HL-60 (cell line): ENCODE results near the gene TMEM26.

ENCODE experiments used
- CTCF ChIP-seq: IDR thresholded peaks from one replicate; pipeline ENCODE4 v1.5.1; 2011; ENCODE audit warnings: low read length, control low read depth, inconsistent platforms; ENCODE audit not compliant: insufficient read depth
- GABPA ChIP-seq: IDR thresholded peaks from 2 replicates; pipeline ENCODE4 v1.6.1; 2012; ENCODE audit warnings: low read depth
- POLR2AphosphoS5 ChIP-seq: IDR thresholded peaks from 2 replicates; pipeline ENCODE4 v1.6.1; 2012; ENCODE audit warnings: low read depth
- SPI1 ChIP-seq: IDR thresholded peaks from 2 replicates; pipeline ENCODE4 v1.6.1; 2012; ENCODE audit warnings: low read depth, mild to moderate bottlenecking, borderline replicate concordance

DNA sequence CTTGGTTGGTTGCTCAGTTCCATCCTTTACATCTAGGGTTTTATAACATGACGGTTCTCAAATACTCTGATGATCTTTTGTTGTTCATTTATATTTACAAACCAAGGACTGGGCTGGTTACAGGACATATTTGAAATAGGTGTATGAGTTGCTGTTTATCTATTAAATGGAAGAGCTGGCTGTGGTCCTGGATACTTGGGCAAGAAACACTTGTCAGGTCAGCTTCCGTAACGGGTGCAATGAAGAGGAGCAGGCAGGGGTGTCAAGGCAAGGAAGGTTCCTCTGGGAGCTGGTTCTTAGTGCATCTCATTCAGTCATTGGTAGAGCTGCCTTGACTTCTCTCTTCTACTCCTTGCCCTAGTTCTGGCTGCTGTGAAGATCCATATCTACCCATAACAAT is 4.8 kb upstream of the TMEM26 start:
- TF ChIP-seq CTCF, result no peak
- no peak for TF ChIP-seq SPI1
- TF ChIP-seq POLR2AphosphoS5, result no peak
- no peak for TF ChIP-seq GABPA
